Non-pigmented ciliary epithelial cell (primary cell): ENCODE results near the gene B4GALNT2.

Experiments used
- DNase-seq: peaks from one replicate; pipeline ENCODE4 v3.0.0-alpha.2; 2010; ENCODE audit warnings: low read depth

B4GALNT2 gene

GRCh38 chr17:49210158-49211029 lies 77.8 kb downstream of the B4GALNT2 start, which contains the start of the genes ABI3 and GNGT2:
Gene ABI3 (plus strand): TSS chr17:49210707. CDS start chr17:49210725, 18 bp downstream.
Gene GNGT2 (minus strand): TSS chr17:49210574. CDS start chr17:49207422, 3,152 bp downstream.
- no peak for DNase-seq

- DNase-seq, result no peak
Observed at GRCh38 chr17:49213399-49213798, 80.8 kb downstream of the B4GALNT2 start.

GRCh38 chr17:49213847-49214246 lies 81.3 kb downstream of the B4GALNT2 start:
- no peak for DNase-seq

- DNase-seq, result no peak
Observed at GRCh38 chr17:49214676-49215360, 82.2 kb downstream of the B4GALNT2 start.

- DNase-seq, result no peak
Observed at GRCh38 chr17:49216482-49216881, 83.9 kb downstream of the B4GALNT2 start.

GRCh38 chr17:49216953-49217650 lies 84.5 kb downstream of the B4GALNT2 start:
- no peak for DNase-seq

- no peak for DNase-seq
Observed at GRCh38 chr17:49217651-49218413, 85.3 kb downstream of the B4GALNT2 start.

- DNase-seq, result no peak
Observed at GRCh38 chr17:49218941-49219913, 86.7 kb downstream of the B4GALNT2 start.

- DNase-seq, result no peak
Observed at GRCh38 chr17:49219987-49220386, 87.4 kb downstream of the B4GALNT2 start.

- DNase-seq, result no peak
Observed at GRCh38 chr17:49223168-49223516, 90.6 kb downstream of the B4GALNT2 start.

GRCh38 chr17:49223517-49224197 lies 91.1 kb downstream of the B4GALNT2 start:
- no peak for DNase-seq

GRCh38 chr17:49224198-49224996 lies 91.8 kb downstream of the B4GALNT2 start:
- no peak for DNase-seq

- no peak for DNase-seq
Observed at GRCh38 chr17:49224997-49225337, 92.4 kb downstream of the B4GALNT2 start.

- no peak for DNase-seq
Observed at GRCh38 chr17:49225554-49226236, 93.1 kb downstream of the B4GALNT2 start.
